GM18526 (cell line): Measurements from ENCODE around the gene TMC8.

Experiments
- POLR2A ChIP-seq: IDR thresholded peaks from 3 replicates; pipeline ENCODE4 v1.6.1; 2011; ENCODE audit not compliant: insufficient read length; ENCODE audit errors: extremely low read depth

TMC8 gene

GRCh38 chr17:78127239-78127887, 3.2 kb upstream of the TMC8 start:
- TF ChIP-seq POLR2A = peak; percentile 69

- no peak for TF ChIP-seq POLR2A
These were observed 2.6 kb upstream of the TMC8 start for GRCh38 chr17:78127888-78128550.

- TF ChIP-seq POLR2A = peak; percentile 76
These were observed 1.8 kb upstream of the TMC8 start, which contains the start of gene TMC6 for GRCh38 chr17:78128551-78129350. Gene TMC6 (minus strand): TSS chr17:78128755. CDS start chr17:78126832, 1,923 bp downstream.

DNA sequence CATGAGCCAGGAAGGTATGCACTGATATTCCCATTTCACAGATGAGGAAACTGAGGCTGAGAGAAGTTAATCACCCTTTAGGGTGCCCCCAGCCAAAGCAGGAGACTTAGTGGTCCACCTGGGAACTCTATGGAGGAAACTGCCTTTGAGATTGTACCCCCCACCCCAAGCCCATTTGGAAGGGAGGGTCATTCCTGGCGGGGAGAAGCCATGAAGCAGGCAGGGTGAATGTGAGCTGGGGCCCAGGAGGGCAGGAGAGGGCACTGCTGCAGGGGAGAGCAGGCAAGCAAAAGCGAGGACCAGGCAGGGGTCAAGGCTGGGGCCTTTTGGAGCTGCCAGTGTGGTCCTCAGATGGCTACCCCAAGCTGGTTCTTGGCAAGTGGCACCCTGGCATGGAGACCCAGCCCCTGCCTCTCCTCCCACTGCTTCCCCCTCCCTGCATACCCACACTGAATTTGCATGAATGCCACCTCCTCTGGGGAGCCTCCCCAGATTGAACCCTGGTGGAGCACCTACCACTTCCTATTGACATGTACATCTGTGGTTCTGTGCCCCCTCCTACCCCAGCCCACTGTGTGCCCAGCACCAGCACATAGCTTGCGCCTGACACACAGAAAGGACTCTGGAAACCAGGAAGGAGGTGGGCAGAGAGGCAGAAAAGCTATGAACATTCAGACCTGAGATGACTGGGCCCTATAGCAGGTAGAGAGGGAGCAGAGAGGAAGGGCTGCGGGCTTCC, 1.1 kb upstream of the TMC8 start:
- no peak for TF ChIP-seq POLR2A

- no peak for TF ChIP-seq POLR2A
These were observed 508 bp upstream of the TMC8 start for GRCh38 chr17:78130090-78130436.

DNA sequence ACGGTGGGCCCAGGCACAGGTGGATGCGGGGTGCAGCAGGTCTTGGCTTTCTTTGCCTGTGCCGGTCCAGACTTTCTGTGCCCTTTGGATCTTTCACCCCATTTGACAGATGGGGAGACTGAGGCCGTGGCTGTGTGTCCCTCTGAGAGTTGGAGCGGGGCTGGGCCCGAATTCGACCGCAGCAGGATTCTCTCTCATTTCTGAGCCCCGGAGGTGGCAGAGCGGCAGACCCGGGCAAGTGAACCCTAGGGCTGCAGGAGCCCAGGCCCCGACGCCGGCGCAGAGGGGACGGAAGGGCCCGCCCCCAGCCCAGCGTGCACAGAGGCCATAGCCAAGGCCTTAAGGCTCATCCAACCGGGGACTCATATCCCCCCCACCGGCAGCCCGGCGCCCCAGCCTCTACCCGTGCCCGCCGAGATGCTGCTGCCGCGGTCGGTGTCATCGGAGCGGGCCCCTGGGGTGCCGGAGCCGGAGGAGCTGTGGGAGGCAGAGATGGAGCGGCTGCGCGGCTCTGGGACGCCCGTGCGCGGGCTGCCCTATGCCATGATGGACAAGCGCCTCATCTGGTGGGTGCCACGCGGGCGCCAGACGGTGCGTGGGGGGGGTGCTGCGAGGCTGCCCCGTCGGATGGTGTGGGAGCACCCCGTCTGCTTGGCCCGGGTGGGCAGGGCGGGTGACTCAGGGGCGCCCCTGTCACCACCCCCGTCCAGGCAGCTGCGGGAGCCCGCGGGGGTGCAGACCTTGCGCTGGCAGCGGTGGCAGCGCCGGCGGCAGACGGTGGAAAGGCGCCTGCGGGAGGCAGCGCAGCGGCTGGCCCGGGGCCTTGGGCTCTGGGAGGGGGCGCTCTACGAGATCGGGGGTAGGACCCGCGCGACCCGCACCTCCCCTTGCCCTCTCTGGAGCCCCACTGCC, 857 bp downstream of the TMC8 start:
- TF ChIP-seq POLR2A = no peak

- TF ChIP-seq POLR2A = peak; percentile 65
These were observed 1.6 kb downstream of the TMC8 start for GRCh38 chr17:78132084-78132676.

- no peak for TF ChIP-seq POLR2A
These were observed 2.2 kb downstream of the TMC8 start for GRCh38 chr17:78132767-78133178.

GRCh38 chr17:78133179-78133951, 2.8 kb downstream of the TMC8 start:
- no peak for TF ChIP-seq POLR2A

GRCh38 chr17:78133971-78134898, 3.7 kb downstream of the TMC8 start:
- no peak for TF ChIP-seq POLR2A

- no peak for TF ChIP-seq POLR2A
These were observed 4.4 kb downstream of the TMC8 start for GRCh38 chr17:78134899-78135385.
